Central memory CD8-positive, alpha-beta T cell (primary cell): ENCODE data around the gene S100PBP.
"Not testable (repeated sequence)": the region's sequence is repeated elsewhere in the genome, so short reads cannot be mapped to it uniquely, and the experiment has no call there.

ENCODE experiments used
- ATAC-seq: fragments of 150-1000 bp; cut with Tn5 transposase; replicated peaks from 2 replicates; pipeline ENCODE4 v1.10.0; 2022; ENCODE audit warnings: mild to moderate bottlenecking, moderate FRiP score, moderate number of reproducible peaks; ENCODE audit not compliant: poor library complexity, severe bottlenecking; ENCODE audit errors: extremely low read depth
- DNase-seq, 2 donors: peaks; one replicate each; pipeline ENCODE4 v3.0.0; 2021; ENCODE audit warnings: low spot score in 2 of 2
- H3K27ac Mint-ChIP-seq: one replicate; pipeline ENCODE4 v1.8.0; 2022; ENCODE audit warnings: low read depth, mild to moderate bottlenecking, moderate library complexity, mixed read lengths
- H3K27me3 Mint-ChIP-seq: one replicate; pipeline ENCODE4 v1.8.0; 2022; ENCODE audit warnings: mixed read lengths
- H3K36me3 Mint-ChIP-seq: one replicate; pipeline ENCODE4 v1.8.0; 2022; ENCODE audit warnings: mild to moderate bottlenecking, moderate library complexity, mixed read lengths; ENCODE audit not compliant: insufficient read depth
- H3K4me1 Mint-ChIP-seq: one replicate; pipeline ENCODE4 v1.8.0; 2022; ENCODE audit warnings: mixed read lengths
- H3K4me3 Mint-ChIP-seq: one replicate; pipeline ENCODE4 v1.8.0; 2022; ENCODE audit warnings: mild to moderate bottlenecking, moderate library complexity, mixed read lengths
- H3K9me3 Mint-ChIP-seq: one replicate; pipeline ENCODE4 v1.8.0; 2022; ENCODE audit warnings: mixed read lengths

S100PBP gene

GRCh38 chr1:32798191-32798590, 19.3 kb upstream of the S100PBP start:
- peaks cover 37% of the 10 kb centered on the region for H3K36me3 Mint-ChIP-seq
- ATAC-seq (no peak), DNase-seq (no peak)
- no peaks in the 10 kb centered on the region for H3K9me3 Mint-ChIP-seq
- H3K27me3 Mint-ChIP-seq, result no peaks in the 10 kb centered on the region
- H3K4me3 Mint-ChIP-seq, result peak overlapping the region; percentile 68
- H3K27ac Mint-ChIP-seq, result peak overlapping the region; percentile 89
- H3K4me1 Mint-ChIP-seq, result peaks cover 49% of the 10 kb centered on the region

DNA sequence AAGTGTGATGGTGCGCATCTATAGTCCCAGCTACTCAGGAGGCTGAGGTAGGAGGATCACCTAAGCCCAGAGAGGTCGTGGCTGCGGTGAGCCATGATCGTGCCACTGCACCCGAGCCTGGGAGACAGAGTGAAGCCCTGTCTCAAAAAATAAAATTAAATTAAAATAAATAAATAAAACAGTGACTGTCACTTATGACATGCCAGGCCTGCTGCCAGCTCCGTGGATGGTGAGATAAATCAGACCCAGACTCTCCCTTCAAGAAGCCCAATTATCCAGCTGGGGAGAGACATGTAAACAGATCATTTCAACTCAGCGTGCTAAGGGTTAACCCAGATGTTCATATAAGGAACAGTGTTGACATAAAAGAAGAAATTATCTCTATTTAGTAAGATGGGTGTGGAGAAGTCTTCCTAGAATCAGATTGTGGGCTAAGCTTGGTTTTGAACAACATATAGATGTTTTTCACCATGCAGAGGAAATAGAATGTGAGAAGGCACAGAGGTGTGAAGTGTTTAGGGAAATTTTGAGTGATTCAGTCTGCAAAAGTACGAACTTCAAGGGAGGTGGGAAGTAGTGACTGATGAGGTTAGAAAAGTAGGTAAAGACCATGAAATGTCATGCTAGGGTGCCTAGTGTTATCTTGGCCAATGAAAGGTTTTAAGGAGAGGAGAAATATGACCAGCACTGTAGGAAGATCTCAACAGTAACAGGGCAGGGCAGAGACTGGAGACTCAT, 18.6 kb upstream of the S100PBP start:
- no peaks in the 10 kb centered on the region for H3K27me3 Mint-ChIP-seq

GRCh38 chr1:32801096-32801715, 16.2 kb upstream of the S100PBP start:
- peak overlapping the region; percentile 84 for H3K27ac Mint-ChIP-seq
- no peaks in the 10 kb centered on the region for H3K27me3 Mint-ChIP-seq
- peak; percentile 72 for ATAC-seq
- peak overlapping the region; percentile 47 for H3K4me3 Mint-ChIP-seq
- peak in 1 of 2 donors; percentile 61 for DNase-seq
- peaks cover 33% of the 10 kb centered on the region for H3K36me3 Mint-ChIP-seq
- peaks cover 42% of the 10 kb centered on the region for H3K4me1 Mint-ChIP-seq
- H3K9me3 Mint-ChIP-seq, result no peaks in the 10 kb centered on the region

More for the DNA sequence above, 18.6 kb upstream of the S100PBP start:
- peaks cover 39% of the 10 kb centered on the region for H3K36me3 Mint-ChIP-seq
- H3K4me1 Mint-ChIP-seq, result peaks cover 44% of the 10 kb centered on the region
- peak overlapping the region; percentile 89 for H3K27ac Mint-ChIP-seq
- no peaks in the 10 kb centered on the region for H3K9me3 Mint-ChIP-seq
- DNase-seq (peak in 1 of 2 donors; percentile 43), ATAC-seq (peak; percentile 81)
- H3K4me3 Mint-ChIP-seq, result peak overlapping the region; percentile 68

DNA sequence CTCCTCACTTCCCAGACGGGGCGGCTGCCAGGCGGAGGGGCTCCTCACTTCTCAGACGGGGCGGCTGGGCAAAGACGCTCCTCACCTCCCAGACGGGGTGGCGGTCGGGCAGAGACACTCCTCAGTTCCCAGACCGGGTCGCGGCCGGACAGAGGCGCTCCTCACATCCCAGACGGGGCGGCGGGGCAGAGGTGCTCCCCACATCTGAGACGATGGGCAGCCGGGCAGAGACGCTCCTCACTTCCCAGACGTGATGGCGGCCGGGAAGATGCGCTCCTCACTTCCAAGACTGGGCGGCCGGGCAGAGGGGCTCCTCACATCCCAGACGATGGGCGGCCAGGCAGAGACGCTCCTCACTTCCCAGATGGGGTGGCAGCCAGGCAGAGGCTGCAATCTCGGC, 13.0 kb upstream of the S100PBP start:
- Mint-ChIP-seq H3K4me1 (peaks cover 26% of the 10 kb centered on the region), H3K36me3 (peaks cover 36% of the 10 kb centered on the region), H3K27ac (peak overlapping the region; percentile 16)
- H3K9me3 Mint-ChIP-seq, H3K4me3 Mint-ChIP-seq, H3K27me3 Mint-ChIP-seq, ATAC-seq, DNase-seq: not testable (repeated sequence)

- no peak for ATAC-seq
- Mint-ChIP-seq H3K9me3 (no peaks in the 10 kb centered on the region), H3K27me3 (no peaks in the 10 kb centered on the region), H3K4me1 (peaks cover 25% of the 10 kb centered on the region), H3K27ac (no peak overlapping the region), H3K4me3 (no peak overlapping the region), H3K36me3 (peaks cover 38% of the 10 kb centered on the region)
- no peak for DNase-seq
Observed at GRCh38 chr1:32806290-32806689, 11.2 kb upstream of the S100PBP start.

GRCh38 chr1:32806910-32807523, 10.4 kb upstream of the S100PBP start:
- Mint-ChIP-seq H3K9me3 (no peaks in the 10 kb centered on the region), H3K4me3 (no peak overlapping the region), H3K36me3 (peaks cover 34% of the 10 kb centered on the region), H3K27me3 (no peaks in the 10 kb centered on the region), H3K4me1 (peaks cover 21% of the 10 kb centered on the region), H3K27ac (peak overlapping the region; percentile 46)
- ATAC-seq (no peak), DNase-seq (no peak)

DNA sequence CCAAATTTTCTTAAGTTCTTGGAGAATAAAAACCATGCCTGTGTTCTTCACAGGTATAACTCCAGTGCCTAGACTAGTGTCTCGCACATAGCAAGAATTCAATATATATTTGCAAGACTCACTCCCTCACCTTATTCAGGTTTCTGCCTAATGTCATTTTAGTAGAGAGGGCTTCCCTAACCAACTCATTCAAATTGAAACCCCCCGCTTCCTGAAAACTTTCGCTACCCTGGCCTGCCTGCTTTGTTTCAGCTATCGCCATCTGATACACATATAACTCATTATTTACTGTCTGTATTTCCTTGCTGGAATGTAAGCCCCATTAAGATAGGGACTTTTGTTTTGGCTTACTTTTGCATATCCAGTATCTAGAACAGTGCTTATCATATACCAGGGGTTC, 8.9 kb upstream of the S100PBP start:
- peak overlapping the region; percentile 39 for H3K27ac Mint-ChIP-seq
- no peaks in the 10 kb centered on the region for H3K9me3 Mint-ChIP-seq
- no peak overlapping the region for H3K4me3 Mint-ChIP-seq
- no peak for ATAC-seq
- peaks cover 31% of the 10 kb centered on the region for H3K36me3 Mint-ChIP-seq
- no peaks in the 10 kb centered on the region for H3K27me3 Mint-ChIP-seq
- no peak for DNase-seq
- H3K4me1 Mint-ChIP-seq, result peaks cover 30% of the 10 kb centered on the region

- Mint-ChIP-seq H3K36me3 (peaks cover 35% of the 10 kb centered on the region), H3K4me3 (no peak overlapping the region), H3K27ac (no peak overlapping the region)
Observed at GRCh38 chr1:32810358-32810757, 7.1 kb upstream of the S100PBP start.

DNA sequence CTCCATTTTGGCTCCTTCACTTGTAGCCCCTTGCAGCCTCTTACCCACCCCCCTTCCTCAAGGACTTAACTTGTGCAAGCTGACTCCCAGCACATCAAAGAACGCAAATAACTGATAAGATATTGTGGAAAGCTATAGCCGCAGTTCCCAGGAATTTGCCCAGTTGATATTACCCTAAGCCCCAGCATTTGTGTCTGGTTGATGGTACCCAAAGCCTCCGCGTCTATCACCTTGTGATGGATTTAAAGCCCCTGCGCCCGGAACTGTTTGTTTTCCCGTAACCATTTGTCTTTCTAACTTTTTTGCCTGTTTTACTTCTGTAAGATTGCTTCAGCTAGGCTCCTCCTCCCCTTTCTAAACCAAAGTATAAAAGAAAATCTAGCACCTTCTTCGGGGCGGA, 6.2 kb upstream of the S100PBP start:
- Mint-ChIP-seq H3K27ac (no peak overlapping the region), H3K4me1 (peaks cover 46% of the 10 kb centered on the region), H3K9me3 (no peaks in the 10 kb centered on the region), H3K27me3 (no peaks in the 10 kb centered on the region), H3K4me3 (no peak overlapping the region), H3K36me3 (peaks cover 35% of the 10 kb centered on the region)
- ATAC-seq, result no peak
- DNase-seq, result no peak

More at GRCh38 chr1:32810358-32810757, 7.1 kb upstream of the S100PBP start:
- peaks cover 40% of the 10 kb centered on the region for H3K4me1 Mint-ChIP-seq
- no peaks in the 10 kb centered on the region for H3K9me3 Mint-ChIP-seq
- DNase-seq (no peak), ATAC-seq (no peak)
- H3K27me3 Mint-ChIP-seq, result no peaks in the 10 kb centered on the region

GRCh38 chr1:32811917-32812316, 5.5 kb upstream of the S100PBP start:
- H3K36me3 Mint-ChIP-seq, result peaks cover 35% of the 10 kb centered on the region
- H3K27me3 Mint-ChIP-seq, result no peaks in the 10 kb centered on the region
- ATAC-seq (no peak), DNase-seq (no peak)
- peaks cover 50% of the 10 kb centered on the region for H3K4me1 Mint-ChIP-seq
- no peak overlapping the region for H3K4me3 Mint-ChIP-seq
- H3K9me3 Mint-ChIP-seq, result no peaks in the 10 kb centered on the region
- no peak overlapping the region for H3K27ac Mint-ChIP-seq

- Mint-ChIP-seq H3K36me3 (peaks cover 29% of the 10 kb centered on the region), H3K4me3 (peak overlapping the region; percentile 19), H3K27me3 (no peaks in the 10 kb centered on the region), H3K4me1 (peaks cover 55% of the 10 kb centered on the region), H3K27ac (peak overlapping the region; percentile 3), H3K9me3 (no peaks in the 10 kb centered on the region)
- DNase-seq, result no peak
- no peak for ATAC-seq
Observed at GRCh38 chr1:32813941-32814739, 3.3 kb upstream of the S100PBP start.

DNA sequence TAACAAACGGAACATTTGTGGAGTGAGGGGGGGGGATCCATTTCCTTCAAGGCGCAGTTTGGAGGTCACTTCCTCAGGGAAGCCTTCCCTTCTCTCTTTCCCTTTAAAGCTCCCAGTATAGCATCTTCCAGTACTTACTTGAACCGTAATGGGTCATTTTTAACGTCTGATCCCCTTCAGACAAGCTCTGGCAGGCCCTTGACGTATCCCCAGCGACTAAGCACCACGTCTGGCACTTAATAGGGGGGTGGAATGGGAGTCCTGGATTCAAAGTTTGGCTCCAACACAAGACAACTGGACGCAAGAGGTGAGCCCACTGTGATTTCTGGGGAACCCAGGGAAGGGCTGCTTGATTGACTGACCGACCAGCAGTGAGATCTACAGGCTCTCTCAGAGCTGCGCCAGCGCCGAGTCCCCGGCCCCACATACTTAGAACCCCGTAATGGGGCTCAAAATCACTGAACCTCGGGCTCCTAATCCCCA, 736 bp upstream of the S100PBP start:
- H3K27me3 Mint-ChIP-seq, result no peaks in the 10 kb centered on the region
- H3K4me3 Mint-ChIP-seq, result peak overlapping the region; percentile 90
- H3K9me3 Mint-ChIP-seq, result no peaks in the 10 kb centered on the region
- peaks cover 54% of the 10 kb centered on the region for H3K4me1 Mint-ChIP-seq
- DNase-seq, result no peak
- H3K36me3 Mint-ChIP-seq, result peaks cover 16% of the 10 kb centered on the region
- peak; percentile 31 for ATAC-seq
- H3K27ac Mint-ChIP-seq, result peak overlapping the region; percentile 89
